Common myeloid progenitor, CD34-positive (primary cell): ENCODE results near the gene MILR1.
A peak's percentile ranks its signal among the peaks of the same experiment; 100 is the strongest.

Experiments
- CTCF ChIA-PET: fragments of 350-600 bp; sonication (Branson Sonifier 250); formaldehyde crosslinking; loops from one replicate; lab custom pipeline; 2021; ENCODE audit warnings: antibody characterized with exemption; lab: Charles Lee
- POLR2A ChIA-PET: fragments of 350-600 bp; sonication (Branson Sonifier 250); formaldehyde crosslinking; loops from one replicate; lab custom pipeline; 2021; ENCODE audit warnings: antibody characterized with exemption; lab: Charles Lee
- DNase-seq, 3 donors: peaks; one replicate each; pipeline versions ENCODE4 v3.0.0 to v3.0.0-alpha.2; 2013
- H3K27ac ChIP-seq, 2 experiments: 1 replicate in 1 of 2; 2 replicates in 1 of 2; pipeline ENCODE4 v1.7.0; 2013; ENCODE audit warnings: inconsistent platforms in 2 of 2, low read length in 2 of 2, mild to moderate bottlenecking in 2 of 2, low read depth in 1 of 2, moderate library complexity in 1 of 2; ENCODE audit not compliant: severe bottlenecking in 2 of 2, insufficient read depth in 1 of 2, poor library complexity in 1 of 2
- H3K27me3 ChIP-seq, 5 experiments: replicated peaks in 2 of 5; 1 replicate in 3 of 5; 2 replicates in 2 of 5; pipeline versions ENCODE4 v1.6.1 to v1.7.0; 2013; ENCODE audit warnings: low read length in 4 of 5, mild to moderate bottlenecking in 2 of 5, moderate library complexity in 2 of 5, inconsistent platforms in 1 of 5; ENCODE audit not compliant: insufficient read depth in 5 of 5, control insufficient read depth in 4 of 5
- H3K36me3 ChIP-seq, 4 experiments: 1 replicate in 2 of 4; 2 replicates in 2 of 4; pipeline versions ENCODE4 v1.6.1 to v1.7.0; 2013; ENCODE audit warnings: low read length in 3 of 4, control low read depth in 1 of 4, mild to moderate bottlenecking in 1 of 4; ENCODE audit not compliant: control insufficient read depth in 4 of 4, insufficient read depth in 4 of 4
- H3K4me1 ChIP-seq, 4 experiments: 1 replicate in 3 of 4; 2 replicates in 1 of 4; pipeline versions ENCODE4 v1.6.1 to v1.7.1; 2013; ENCODE audit warnings: low read length in 3 of 4, mild to moderate bottlenecking in 3 of 4, control low read depth in 1 of 4, inconsistent platforms in 1 of 4, moderate library complexity in 1 of 4; ENCODE audit not compliant: control insufficient read depth in 4 of 4, insufficient read depth in 4 of 4; ENCODE audit errors: control extremely low read depth in 1 of 4
- H3K4me3 ChIP-seq, 7 experiments: 1 replicate in 4 of 7; 2 replicates in 3 of 7; pipeline versions ENCODE4 v1.5.1 to v1.7.0; 2013; ENCODE audit warnings: mild to moderate bottlenecking in 7 of 7, low read length in 6 of 7, moderate library complexity in 6 of 7, inconsistent platforms in 2 of 7, low read depth in 2 of 7, control low read depth in 1 of 7; ENCODE audit not compliant: insufficient read depth in 4 of 7, control insufficient read depth in 1 of 7; ENCODE audit errors: extremely low read depth in 1 of 7
- H3K9me3 ChIP-seq, 5 experiments: 1 replicate in 4 of 5; 2 replicates in 1 of 5; pipeline versions ENCODE4 v1.6.1 to v1.7.1; 2013; ENCODE audit warnings: low read length in 4 of 5, mild to moderate bottlenecking in 2 of 5, inconsistent platforms in 1 of 5, low read depth in 1 of 5, moderate library complexity in 1 of 5; ENCODE audit not compliant: control insufficient read depth in 4 of 5, insufficient read depth in 2 of 5; ENCODE audit errors: control extremely low read depth in 1 of 5
- WGBS: methylation state at CpG from one replicate; pipeline ENCODE4 v1.1.5; 2013; ENCODE audit not compliant: insufficient coverage; 5-methylcytosine and 5-hydroxymethylcytosine counted together

The MILR1 gene

GRCh38 chr17:64500487-64500859 is 51.6 kb downstream of the MILR1 start:
- peak in 1 of 3 donors; percentile 10 for DNase-seq
- 100% methylated on average over 1 of the region's 8 CpGs for WGBS
- peaks cover 16 to 60% (median 30%) of the 10 kb centered on the region in 4 experiments for H3K4me1 ChIP-seq
- H3K9me3 ChIP-seq: no peaks in the 10 kb centered on the region
- H3K4me3 ChIP-seq: no peak overlapping the region
- peaks cover 29 to 74% (median 60%) of the 10 kb centered on the region in 4 experiments for H3K36me3 ChIP-seq
- CTCF ChIA-PET: interaction anchor here (13.1 kb wide), 1 partner anchor 79 kb away, joined by 261 read pairs; no protein-coding TSS in a partner anchor
- POLR2A ChIA-PET: no interaction called here
- no peak overlapping the region for H3K27ac ChIP-seq
- no peaks in the 10 kb centered on the region for H3K27me3 ChIP-seq

GRCh38 chr17:64500862-64501765 is 52.2 kb downstream of the MILR1 start:
- WGBS: 96% methylated on average over 6 of the region's 11 CpGs
- Histone ChIP-seq H3K4me1 (peaks cover 9 to 54% (median 23%) of the 10 kb centered on the region in 4 experiments), H3K27ac (no peak overlapping the region), H3K4me3 (no peak overlapping the region), H3K9me3 (no peaks in the 10 kb centered on the region), H3K36me3 (peaks cover 29 to 74% (median 60%) of the 10 kb centered on the region in 4 experiments), H3K27me3 (no peaks in the 10 kb centered on the region)
- CTCF ChIA-PET: interaction anchor here (7.0 to 13.1 kb wide), 2 partner anchors 79 to 81 kb away, joined by 55 to 261 read pairs; no protein-coding TSS in a partner anchor
- POLR2A ChIA-PET: no interaction called here
- DNase-seq: peak in 2 of 3 donors; percentile 22 to 28

- Histone ChIP-seq H3K9me3 (no peaks in the 10 kb centered on the region), H3K4me1 (peaks cover 8 to 46% (median 18%) of the 10 kb centered on the region in 4 experiments), H3K36me3 (peaks cover 29 to 74% (median 60%) of the 10 kb centered on the region in 4 experiments), H3K27me3 (no peaks in the 10 kb centered on the region), H3K4me3 (no peak overlapping the region), H3K27ac (peak overlapping the region in 1 of 2 experiments; percentile 65)
- ChIA-PET POLR2A (no interaction called here), CTCF (interaction anchor here (7.0 kb wide), 1 partner anchor 82 kb away, joined by 55 read pairs; no protein-coding TSS in a partner anchor)
- DNase-seq: peak in 1 of 3 donors; percentile 10
- 86% methylated on average over 3 of the region's 3 CpGs for WGBS
These were observed 53.1 kb downstream of the MILR1 start for GRCh38 chr17:64502021-64502420.

- no peak overlapping the region for H3K27ac ChIP-seq
These were observed 53.9 kb downstream of the MILR1 start for GRCh38 chr17:64502809-64503208.

GRCh38 chr17:64503341-64503740 is 54.4 kb downstream of the MILR1 start:
- Histone ChIP-seq H3K4me3 (peak overlapping the region in 3 of 7 experiments; percentile 98 to 100 (median 100)), H3K36me3 (peaks cover 29 to 68% (median 58%) of the 10 kb centered on the region in 4 experiments), H3K27me3 (no peaks in the 10 kb centered on the region), H3K9me3 (no peaks in the 10 kb centered on the region), H3K27ac (no peak overlapping the region), H3K4me1 (peaks cover 14 to 41% (median 20%) of the 10 kb centered on the region in 4 experiments)
- ChIA-PET CTCF (interaction anchor here (1.3 to 7.0 kb wide), 2 partner anchors 29 to 83 kb away, joined by 3 to 55 read pairs; no protein-coding TSS in a partner anchor), POLR2A (interaction anchor here (0.7 kb wide), 1 partner anchor 673 kb away, joined by 3 read pairs; no protein-coding TSS in a partner anchor)
- DNase-seq: peak in 1 of 3 donors; percentile 4
- WGBS: 96% methylated on average over 5 of the region's 5 CpGs

More at GRCh38 chr17:64502809-64503208, 53.9 kb downstream of the MILR1 start:
- POLR2A ChIA-PET: interaction anchor here (0.7 kb wide), 1 partner anchor 673 kb away, joined by 3 read pairs; no protein-coding TSS in a partner anchor
- peaks cover 29 to 73% (median 60%) of the 10 kb centered on the region in 4 experiments for H3K36me3 ChIP-seq
- no peaks in the 10 kb centered on the region for H3K9me3 ChIP-seq
- peak in 1 of 3 donors; percentile 3 for DNase-seq
- H3K27me3 ChIP-seq: no peaks in the 10 kb centered on the region
- CTCF ChIA-PET: interaction anchor here (7.0 kb wide), 1 partner anchor 83 kb away, joined by 55 read pairs; no protein-coding TSS in a partner anchor
- H3K4me3 ChIP-seq: no peak overlapping the region
- H3K4me1 ChIP-seq: peaks cover 9 to 41% (median 17%) of the 10 kb centered on the region in 4 experiments
- no CpG with 5 or more reads among the region's 2 CpGs for WGBS

- 62% methylated on average over 5 of the region's 7 CpGs for WGBS
- POLR2A ChIA-PET: interaction anchor here (1.0 to 3.7 kb wide), 2 partner anchors 7 to 84 kb away, joined by 3 to 55 read pairs; partner anchors contain the start of gene POLG2
- H3K27me3 ChIP-seq: no peaks in the 10 kb centered on the region
- H3K4me3 ChIP-seq: peak overlapping the region in 6 of 7 experiments; percentile 98 to 100 (median 100)
- peak overlapping the region; percentile 99 for H3K27ac ChIP-seq
- peaks cover 29 to 64% (median 58%) of the 10 kb centered on the region in 4 experiments for H3K36me3 ChIP-seq
- peaks cover 16 to 37% (median 23%) of the 10 kb centered on the region in 4 experiments for H3K4me1 ChIP-seq
- no peaks in the 10 kb centered on the region for H3K9me3 ChIP-seq
- CTCF ChIA-PET: interaction anchor here (0.7 to 7.0 kb wide), 4 partner anchors 10 to 84 kb away, joined by 3 to 55 read pairs (median 6); no protein-coding TSS in a partner anchor
- DNase-seq: peak in 1 of 3 donors; percentile 18
These were observed 55.2 kb downstream of the MILR1 start for GRCh38 chr17:64503821-64504768.
